ENCODE data around the gene SCN5A. TPM values are rescaled to one million over a fixed set of nuclear protein-coding genes. Genes with fewer than 3 reads are reported as not detected.

Gene SCN5A
- total and polyA plus RNA-seq, 2 of the 4 experiments (the other 2 are of a cell fraction), result 1.9 to 2.0 TPM

GRCh38 chr3:38578081-38578475 is 71.4 kb downstream of the SCN5A start:
- POLR2A ChIA-PET (ENCODE audit: unreplicated experiment), result no interaction called here

More at GRCh38 chr3:38578081-38578475, 71.4 kb downstream of the SCN5A start:
- no peak overlapping the region for H3K4me3 ChIP-seq (ENCODE audit: insufficient read depth, low read depth, low read length)
- H3K14ac ChIP-seq (replicated peaks; ENCODE audit: low read depth, low read length), result no peak overlapping the region
- H3K27ac ChIP-seq (ENCODE audit: insufficient read depth, low read length), result no peak overlapping the region
- no peak overlapping the region for H2AK5ac ChIP-seq (ENCODE audit: low read depth, low read length)
- H4K8ac ChIP-seq (ENCODE audit: low read depth in 2 of 2, low read length in 2 of 2), result no peak overlapping the region
- no peak overlapping the region for H3K56ac ChIP-seq (ENCODE audit: extremely low read depth, insufficient read depth, low read length)
- H2BK5ac ChIP-seq (ENCODE audit: low read depth, low read length, poor library complexity, severe bottlenecking), result no peak overlapping the region
- H3K9me3 ChIP-seq (ENCODE audit: control insufficient read depth, insufficient read depth, low read length), result no peaks in the 10 kb centered on the region
- intact Hi-C loops (cut with micrococcal nuclease), result no loop called here
- no peak overlapping the region for H2BK15ac ChIP-seq (ENCODE audit: low read depth, low read length)
- BruUV-seq (replicated peaks), result no TSS peak
- no CpG with 5 or more reads among the region's 4 CpGs for WGBS, 2 experiments (ENCODE audit: extremely low coverage in 2 of 2, insufficient read length in 1 of 2)
- no peak overlapping the region for H2AFZ ChIP-seq (replicated peaks; ENCODE audit: low read length, poor library complexity)
- no peak overlapping the region for H3K4ac ChIP-seq (ENCODE audit: low read depth, low read length)
- no peak overlapping the region for H2BK20ac ChIP-seq (ENCODE audit: low read depth, low read length)
- no peak for TF ChIP-seq BHLHE40 (IDR thresholded peaks at IDR 0.05; ENCODE audit: low read depth, low read length)
- no peak for TF ChIP-seq CTCF (conservative IDR thresholded peaks at IDR 0.05; ENCODE audit: low read depth, low read length)
- no peak for TF ChIP-seq RCOR1 (IDR thresholded peaks at IDR 0.05; ENCODE audit: insufficient replicate concordance, low read length)
- TF ChIP-seq SMC3 (IDR thresholded peaks at IDR 0.05; ENCODE audit: low read depth, low read length), result no peak
- no peak for TF ChIP-seq FOS (IDR thresholded peaks at IDR 0.05; ENCODE audit: low read depth, low read length)
- no peak for TF ChIP-seq MAZ (IDR thresholded peaks at IDR 0.05; ENCODE audit: borderline replicate concordance, low read depth, low read length)
- TF ChIP-seq USF2 (IDR thresholded peaks at IDR 0.05; ENCODE audit: low read depth, low read length), result no peak
- no peak for TF ChIP-seq MAFK (IDR thresholded peaks at IDR 0.05; ENCODE audit: low read depth, low read length)
- no peak for TF ChIP-seq MXI1 (IDR thresholded peaks at IDR 0.05; ENCODE audit: borderline replicate concordance, low read depth, low read length)
- no peak for TF ChIP-seq POLR2A (IDR thresholded peaks at IDR 0.05; ENCODE audit: low read depth, low read length)
- no peak for TF ChIP-seq RFX5 (IDR thresholded peaks at IDR 0.05; ENCODE audit: low read depth, low read length)
- no peak for TF ChIP-seq NFE2L2 (IDR thresholded peaks at IDR 0.05; ENCODE audit: low read depth, low read length)
- TF ChIP-seq CEBPB (IDR thresholded peaks at IDR 0.05; ENCODE audit: low read depth, low read length), result no peak
- no peak for TF ChIP-seq ELK1 (IDR thresholded peaks at IDR 0.05; ENCODE audit: borderline replicate concordance, low read depth, low read length)
- no peak for TF ChIP-seq CHD1 (IDR thresholded peaks at IDR 0.05; ENCODE audit: low read depth, low read length)
- TF ChIP-seq RAD21 (IDR thresholded peaks at IDR 0.05; ENCODE audit: low read length), result no peak
- no peaks in the 10 kb centered on the region for H3K79me1 ChIP-seq (ENCODE audit: low read depth in 1 of 2, low read length in 2 of 2)
- CTCF ChIA-PET, result no interaction called here
- in situ Hi-C loops (cut with MboI; ENCODE audit: low sequenced_read_pairs), result no loop called here
- H3K18ac ChIP-seq (ENCODE audit: low read depth, low read length), result no peak overlapping the region
- H3K27me3 ChIP-seq (ENCODE audit: control insufficient read depth, insufficient read depth, low read length), result no peaks in the 10 kb centered on the region
- no peak overlapping the region for H3K4me2 ChIP-seq (ENCODE audit: low read depth, low read length)
- no peak overlapping the region for H2AK9ac ChIP-seq (replicated peaks; ENCODE audit: low read depth, low read length, poor library complexity)
- H3K23ac ChIP-seq (ENCODE audit: low read depth, low read length), result no peak overlapping the region
- H4K20me1 ChIP-seq (ENCODE audit: insufficient read depth, low read length), result no peaks in the 10 kb centered on the region
- H3K9me1 ChIP-seq (ENCODE audit: insufficient read depth, low read length), result 0 out of 2 replicates have a peak, but pooled peaks cover 8% of the 10 kb centered on the region
- no peak overlapping the region for H3K9ac ChIP-seq (ENCODE audit: low read depth, low read length)
- H2BK120ac ChIP-seq (ENCODE audit: low read depth, low read length), result no peak overlapping the region
- no peak for ATAC-seq (ENCODE audit: low read depth)
- no peaks in the 10 kb centered on the region for H3K36me3 ChIP-seq (ENCODE audit: control insufficient read depth, insufficient read depth, low read length)
- dilution Hi-C loops (cut with HindIII; ENCODE audit: low sequenced_read_pairs, unreplicated experiment), result no loop called here
- no peak overlapping the region for H4K91ac ChIP-seq (ENCODE audit: insufficient read depth, low read depth, low read length)
- H3K4me1 ChIP-seq (ENCODE audit: control insufficient read depth, insufficient read depth, low read length), result no peaks in the 10 kb centered on the region
- DNase-seq, result no peak
- H4K5ac ChIP-seq (ENCODE audit: low read depth, low read length), result no peak overlapping the region

Data from IMR-90 (cell line).